OCI-LY7 (cell line): Measurements from ENCODE around the gene VPS18. TPM values are rescaled to one million over a fixed set of nuclear protein-coding genes. Genes with fewer than 3 reads are reported as not detected.

Source experiments
- BruUV-seq: library from RNA; stranded (reverse); fragments of 400-500 nt; replicated peaks from 2 replicates; lab custom pipeline; 2021; lab: Mats Ljungman, UMichigan
- CTCF ChIA-PET: fragments of 300-600 bp; sonication (Branson Sonifier 250); formaldehyde crosslinking; loops from one replicate; lab custom pipeline; 2022; ENCODE audit warnings: antibody characterized with exemption; ENCODE audit not compliant: unreplicated experiment; lab: Charles Lee
- POLR2A ChIA-PET: fragments of 300-600 bp; sonication (Branson Sonifier 250); formaldehyde crosslinking; loops from one replicate; lab custom pipeline; 2022; ENCODE audit warnings: antibody characterized with exemption; lab: Charles Lee
- DNase-seq: peaks from one replicate; pipeline ENCODE4 v3.0.0-alpha.2; 2015; ENCODE audit warnings: low spot score
- H2AFZ ChIP-seq: fragments of 200-600 bp; sonication (generic), shearing (Covaris generic); 2 replicates; pipeline ENCODE4 v1.6.1; 2014; ENCODE audit warnings: mild to moderate bottlenecking, antibody characterized with exemption, low read length, moderate library complexity
- H3K27ac ChIP-seq: fragments of 200-600 bp; sonication (generic); 2 replicates; pipeline ENCODE4 v1.5.1; 2014; ENCODE audit warnings: mixed run types, low read depth, mild to moderate bottlenecking, moderate library complexity, low read length, inconsistent platforms; ENCODE audit not compliant: poor library complexity, severe bottlenecking
- H3K36me3 ChIP-seq: fragments of 200-600 bp; sonication (generic); 2 replicates; pipeline ENCODE4 v1.6.1; 2014; ENCODE audit warnings: mild to moderate bottlenecking, antibody characterized with exemption, low read length, moderate library complexity, mixed read lengths; ENCODE audit not compliant: insufficient read depth
- H3K4me1 ChIP-seq: fragments of 200-600 bp; sonication (generic); 2 replicates; pipeline ENCODE4 v1.5.1; 2014; ENCODE audit warnings: mild to moderate bottlenecking, low read length; ENCODE audit not compliant: insufficient read depth, poor library complexity, severe bottlenecking
- H3K4me2 ChIP-seq: fragments of 200-600 bp; sonication (generic); 2 replicates; pipeline ENCODE4 v1.6.1; 2014; ENCODE audit warnings: mild to moderate bottlenecking, low read length
- H3K4me3 ChIP-seq: fragments of 200-600 bp; sonication (generic); 2 replicates; pipeline ENCODE4 v1.5.1; 2014; ENCODE audit warnings: mild to moderate bottlenecking, low read depth, low read length; ENCODE audit not compliant: poor library complexity, severe bottlenecking
- H3K79me2 ChIP-seq: fragments of 200-600 bp; sonication (generic); 2 replicates; pipeline ENCODE4 v1.6.1; 2016; ENCODE audit warnings: low read depth, mild to moderate bottlenecking, low read length, moderate library complexity, mixed read lengths; ENCODE audit not compliant: insufficient read depth
- H3K9me2 ChIP-seq: fragments of 200-600 bp; sonication (generic); 2 replicates; pipeline ENCODE4 v1.6.1; 2016; ENCODE audit warnings: mild to moderate bottlenecking, low read length, mixed read lengths; ENCODE audit not compliant: insufficient read depth
- H3K9me3 ChIP-seq: fragments of 200-600 bp; sonication (generic); 2 replicates; pipeline ENCODE4 v1.6.1; 2014; ENCODE audit warnings: mild to moderate bottlenecking, mixed run types, low read length, mixed read lengths
- H4K20me1 ChIP-seq: fragments of 200-600 bp; sonication (generic); 2 replicates; pipeline ENCODE4 v1.6.1; 2014; ENCODE audit warnings: mild to moderate bottlenecking, antibody characterized with exemption, low read length, moderate library complexity, mixed read lengths; ENCODE audit not compliant: insufficient read depth
- EZH2phosphoT487 ChIP-seq: fragments of 200-600 bp; sonication (generic); IDR thresholded peaks from 2 replicates; pipeline ENCODE4 v1.6.1; 2018; ENCODE audit warnings: low read depth, borderline replicate concordance, mild to moderate bottlenecking, mixed run types, antibody characterized with exemption, low read length, moderate library complexity, mixed read lengths
- intact Hi-C: fragments of 100-400 bp; cut with micrococcal nuclease; formaldehyde crosslinking; loops from one replicate; pipeline ENCODE4 v1.10.0; 2022; ENCODE audit not compliant: unreplicated experiment
- total RNA-seq, 2 experiments: library from RNA; depleted of rRNA in 1 of 2; stranded (reverse); fragments of >200 nt in 1 of 2; shearing (Covaris generic) in 1 of 2; gene quantifications; 2 replicates each; pipeline ENCODE4 v1.2.3, GENCODE V29; 2014 to 2022
- TF ChIP-seq, protein P1 (sequence below): fragments of 200-600 bp; sonication (generic); conservative IDR thresholded peaks from 2 replicates; pipeline ENCODE4 v1.5.1; 2014; ENCODE audit warnings: mild to moderate bottlenecking, antibody characterized with exemption, low read length, moderate library complexity, mixed read lengths

VPS18 gene
- total RNA-seq, 2 experiments from 2014 or later = 24.5 to 30.7 TPM

DNA sequence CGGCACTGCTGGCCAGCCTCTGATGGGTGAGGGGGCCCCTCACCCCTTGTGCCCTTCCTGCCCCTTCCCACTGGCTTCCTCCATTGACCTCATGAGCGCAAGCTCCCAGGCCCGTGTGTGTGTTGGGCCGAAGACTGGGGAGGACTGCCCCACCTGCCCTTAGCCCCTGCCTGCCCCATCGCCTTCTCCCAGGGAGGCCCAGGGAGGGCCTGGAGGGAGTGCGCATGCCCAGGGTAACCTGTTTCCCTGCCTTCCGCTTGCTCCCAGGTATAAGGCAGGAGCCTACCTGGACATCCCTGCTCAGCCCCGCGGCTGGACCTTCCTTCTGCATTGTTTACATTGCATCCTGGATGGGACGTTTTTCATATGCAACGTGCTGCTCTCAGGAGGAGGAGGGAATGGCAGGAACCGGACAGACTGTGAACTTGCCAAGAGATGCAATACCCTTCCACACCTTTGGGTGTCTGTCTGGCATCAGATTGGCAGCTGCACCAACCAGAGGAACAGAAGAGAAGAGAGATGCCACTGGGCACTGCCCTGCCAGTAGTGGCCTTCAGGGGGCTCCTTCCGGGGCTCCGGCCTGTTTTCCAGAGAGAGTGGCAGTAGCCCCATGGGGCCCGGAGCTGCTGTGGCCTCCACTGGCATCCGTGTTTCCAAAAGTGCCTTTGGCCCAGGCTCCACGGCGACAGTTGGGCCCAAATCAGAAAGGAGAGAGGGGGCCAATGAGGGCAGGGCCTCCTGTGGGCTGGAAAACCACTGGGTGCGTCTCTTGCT lies 43.7 kb downstream of the VPS18 start:
- Histone ChIP-seq H2AFZ (peak overlapping the region; percentile 78; the same call in 1 of the 2 replicates), H3K27ac (no peak overlapping the region), H3K4me2 (no peak overlapping the region), H3K36me3 (no peaks in the 10 kb centered on the region), H3K79me2 (no peaks in the 10 kb centered on the region), H3K9me3 (no peaks in the 10 kb centered on the region), H3K9me2 (no peaks in the 10 kb centered on the region), H3K4me3 (no peak overlapping the region), H3K4me1 (peaks cover 45% of the 10 kb centered on the region), H4K20me1 (no peaks in the 10 kb centered on the region)
- TF ChIP-seq, protein P1, sequence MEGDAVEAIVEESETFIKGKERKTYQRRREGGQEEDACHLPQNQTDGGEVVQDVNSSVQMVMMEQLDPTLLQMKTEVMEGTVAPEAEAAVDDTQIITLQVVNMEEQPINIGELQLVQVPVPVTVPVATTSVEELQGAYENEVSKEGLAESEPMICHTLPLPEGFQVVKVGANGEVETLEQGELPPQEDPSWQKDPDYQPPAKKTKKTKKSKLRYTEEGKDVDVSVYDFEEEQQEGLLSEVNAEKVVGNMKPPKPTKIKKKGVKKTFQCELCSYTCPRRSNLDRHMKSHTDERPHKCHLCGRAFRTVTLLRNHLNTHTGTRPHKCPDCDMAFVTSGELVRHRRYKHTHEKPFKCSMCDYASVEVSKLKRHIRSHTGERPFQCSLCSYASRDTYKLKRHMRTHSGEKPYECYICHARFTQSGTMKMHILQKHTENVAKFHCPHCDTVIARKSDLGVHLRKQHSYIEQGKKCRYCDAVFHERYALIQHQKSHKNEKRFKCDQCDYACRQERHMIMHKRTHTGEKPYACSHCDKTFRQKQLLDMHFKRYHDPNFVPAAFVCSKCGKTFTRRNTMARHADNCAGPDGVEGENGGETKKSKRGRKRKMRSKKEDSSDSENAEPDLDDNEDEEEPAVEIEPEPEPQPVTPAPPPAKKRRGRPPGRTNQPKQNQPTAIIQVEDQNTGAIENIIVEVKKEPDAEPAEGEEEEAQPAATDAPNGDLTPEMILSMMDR = peak; percentile 45; the same call in 1 of the 2 replicates
- no peak for TF ChIP-seq EZH2phosphoT487
- intact Hi-C loops = no loop called here
- CTCF ChIA-PET = no interaction called here
- BruUV-seq = no TSS peak
- no peak for DNase-seq
- POLR2A ChIA-PET = interaction anchor here (0.7 kb wide), 1 partner anchor 229 kb away, joined by 3 read pairs; no protein-coding TSS in a partner anchor

DNA sequence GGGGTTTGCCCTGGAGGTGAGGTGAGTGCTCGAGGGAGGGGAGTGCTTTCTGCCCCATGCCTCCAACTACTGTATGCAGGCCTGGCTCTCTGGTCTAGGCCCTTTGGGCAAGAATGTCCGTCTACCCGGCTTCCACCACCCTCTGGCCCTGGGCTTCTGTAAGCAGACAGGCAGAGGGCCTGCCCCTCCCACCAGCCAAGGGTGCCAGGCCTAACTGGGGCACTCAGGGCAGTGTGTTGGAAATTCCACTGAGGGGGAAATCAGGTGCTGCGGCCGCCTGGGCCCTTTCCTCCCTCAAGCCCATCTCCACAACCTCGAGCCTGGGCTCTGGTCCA lies 44.3 kb downstream of the VPS18 start:
- Histone ChIP-seq H3K4me1 (peaks cover 44% of the 10 kb centered on the region), H3K27ac (no peak overlapping the region), H3K4me2 (no peak overlapping the region), H3K9me2 (no peaks in the 10 kb centered on the region), H3K9me3 (no peaks in the 10 kb centered on the region), H3K36me3 (no peaks in the 10 kb centered on the region), H3K4me3 (no peak overlapping the region), H3K79me2 (no peaks in the 10 kb centered on the region), H4K20me1 (no peaks in the 10 kb centered on the region), H2AFZ (no peak overlapping the region)
- intact Hi-C loops = no loop called here
- CTCF ChIA-PET = no interaction called here
- BruUV-seq = no TSS peak
- DNase-seq = no peak
- POLR2A ChIA-PET = interaction anchor here (0.7 kb wide), 1 partner anchor 230 kb away, joined by 3 read pairs; no protein-coding TSS in a partner anchor
- no peak for TF ChIP-seq EZH2phosphoT487
- TF ChIP-seq, protein P1 = no peak

DNA sequence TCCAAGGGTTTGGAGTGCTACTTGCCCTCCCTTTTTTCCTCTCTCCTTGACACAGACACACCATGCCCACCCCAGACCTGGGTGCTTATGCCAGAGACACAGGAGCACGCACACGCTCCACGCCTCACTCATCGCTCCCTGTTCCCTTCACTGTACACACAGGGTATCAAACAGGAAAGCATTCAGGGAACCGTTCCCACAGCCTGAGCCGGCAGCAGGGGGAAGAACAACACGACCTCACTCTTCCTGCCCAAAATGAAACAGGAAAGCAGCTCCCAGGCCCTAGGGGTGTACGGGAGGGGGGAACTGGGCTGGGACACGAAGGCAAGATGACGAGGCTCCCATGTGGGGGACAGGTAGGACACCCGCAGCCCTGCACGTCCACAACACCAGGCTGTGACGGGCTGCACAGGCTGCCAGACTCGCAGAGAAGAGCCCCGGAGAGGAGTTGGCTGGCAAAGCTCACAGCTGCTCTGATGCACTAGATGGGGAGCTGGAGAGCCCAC lies 46.1 kb downstream of the VPS18 start:
- no peak for TF ChIP-seq EZH2phosphoT487
- TF ChIP-seq, protein P1 = no peak
- no TSS peak for BruUV-seq
- H3K36me3 ChIP-seq = no peaks in the 10 kb centered on the region
- ChIA-PET POLR2A (interaction anchor here (0.6 to 3.6 kb wide), 4 partner anchors 11 to 148 kb away, joined by 3 to 36 read pairs (median 6); partner anchors contain the start of genes CHAC1 and DLL4), CTCF (interaction anchor here (1.0 to 1.8 kb wide), 2 partner anchors 9 to 10 kb away, joined by 3 to 9 read pairs; no protein-coding TSS in a partner anchor)
- no peaks in the 10 kb centered on the region for H3K79me2 ChIP-seq
- intact Hi-C loops = no loop called here
- no peak overlapping the region for H3K4me3 ChIP-seq
- DNase-seq = no peak
- H3K9me3 ChIP-seq = no peaks in the 10 kb centered on the region
- peak overlapping the region; percentile 84 for H3K4me2 ChIP-seq
- no peaks in the 10 kb centered on the region for H3K9me2 ChIP-seq
- H4K20me1 ChIP-seq = no peaks in the 10 kb centered on the region
- peak overlapping the region; percentile 84 for H2AFZ ChIP-seq
- H3K27ac ChIP-seq = no peak overlapping the region
- H3K4me1 ChIP-seq = peaks cover 43% of the 10 kb centered on the region
